K562 (cell line): ENCODE measurements around the gene CRB2. TPM values are rescaled to one million over a fixed set of nuclear protein-coding genes. Genes with fewer than 3 reads are reported as not detected.

ENCODE experiments used
- ATAC-seq: fragments of 200-7000 bp; cut with Tn5 transposase; 3 replicates; pipeline ENCODE4 v1.9.1; 2020; ENCODE audit warnings: moderate library complexity
- BruUV-seq: library from RNA; stranded (reverse); fragments of 400-500 nt; replicated peaks from 2 replicates; lab custom pipeline; 2021; lab: Mats Ljungman, UMichigan
- CTCF ChIA-PET: fragments of 300-600 bp; formaldehyde crosslinking; extraction: SDS; loops from one replicate; lab custom pipeline; 2021; ENCODE audit warnings: low intra/inter-chr PET ratio; lab: Yijun Ruan, JAX
- POLR2A ChIA-PET: fragments of 300-600, 350-650 bp; sonication (Branson Sonifier 250); formaldehyde crosslinking; extraction: SDS; loops from one replicate; lab custom pipeline; 2021; ENCODE audit warnings: antibody characterized with exemption, inconsistent platforms; lab: Yijun Ruan, JAX
- DNase-seq, 4 experiments: peaks; one replicate each; pipeline versions ENCODE4 v3.0.0 to v3.0.0-alpha.2; 2011 to 2018; ENCODE audit warnings: low spot score in 3 of 4, mixed read lengths in 3 of 4; ENCODE audit errors: extremely low read depth in 1 of 4
- FAIRE-seq: peaks from 2 replicates; lab custom pipeline; 2011; peaks lifted over from hg19 to GRCh38; lab: Jason Lieb, UNC
- H2AFZ ChIP-seq: 2 replicates; pipeline ENCODE4 v1.6.0; 2011; ENCODE audit warnings: low read depth, low read length, control low read depth, inconsistent platforms
- H3K27ac ChIP-seq: fragments of 200-600 bp; 3 replicates; pipeline ENCODE4 v1.8.0; 2011; ENCODE audit warnings: low read depth, mild to moderate bottlenecking, control low read depth, inconsistent platforms, low read length, moderate library complexity, mixed read lengths; ENCODE audit errors: extremely low read depth
- H3K27me3 ChIP-seq, 2 experiments: fragments of 300-600 bp in 1 of 2; 2 replicates in 1 of 2; 3 replicates in 1 of 2; pipeline versions ENCODE4 v1.6.0 to v1.8.0; 2011; ENCODE audit warnings: inconsistent platforms in 2 of 2, low read length in 2 of 2, mild to moderate bottlenecking in 1 of 2, mixed read lengths in 1 of 2, moderate library complexity in 1 of 2; ENCODE audit not compliant: control insufficient read depth in 2 of 2, insufficient read depth in 2 of 2
- H3K36me3 ChIP-seq: fragments of 300-600 bp; 3 replicates; pipeline ENCODE4 v1.8.0; 2011; ENCODE audit warnings: mild to moderate bottlenecking, low read length, inconsistent platforms; ENCODE audit not compliant: control insufficient read depth, insufficient read depth
- H3K4me1 ChIP-seq, 2 experiments: fragments of 200-600 bp in 1 of 2; replicated peaks in 1 of 2; 2 replicates in 1 of 2; 3 replicates in 1 of 2; pipeline versions ENCODE4 v1.5.1 to v1.8.0; 2011; ENCODE audit warnings: inconsistent platforms in 2 of 2, low read length in 2 of 2, mild to moderate bottlenecking in 1 of 2, mixed read lengths in 1 of 2, moderate library complexity in 1 of 2; ENCODE audit not compliant: control insufficient read depth in 2 of 2, insufficient read depth in 2 of 2
- H3K4me2 ChIP-seq: 2 replicates; pipeline ENCODE4 v1.6.1; 2011; ENCODE audit warnings: low read length, control low read depth, inconsistent platforms, mixed read lengths; ENCODE audit not compliant: insufficient read depth
- H3K4me3 ChIP-seq: fragments of 200-600 bp; sonication (generic), shearing (Covaris generic); 2 replicates; pipeline ENCODE4 v1.5.1; 2016; ENCODE audit warnings: control low read depth, inconsistent platforms
- H3K79me2 ChIP-seq: fragments of 200-600 bp; 3 replicates; pipeline ENCODE4 v1.8.0; 2011; ENCODE audit warnings: low read length, inconsistent platforms; ENCODE audit not compliant: control insufficient read depth, insufficient read depth
- H3K9ac ChIP-seq, 2 experiments: 2 replicates each; pipeline versions ENCODE4 v1.6.0 to v1.6.1; 2011; ENCODE audit warnings: low read depth in 2 of 2, low read length in 2 of 2, control low read depth in 1 of 2, inconsistent platforms in 1 of 2, mild to moderate bottlenecking in 1 of 2, mixed read lengths in 1 of 2; ENCODE audit not compliant: insufficient read depth in 1 of 2
- H3K9me1 ChIP-seq: one replicate; pipeline ENCODE4 v1.6.0; 2011; ENCODE audit warnings: inconsistent platforms, mild to moderate bottlenecking, low read length, moderate library complexity; ENCODE audit not compliant: control insufficient read depth, insufficient read depth
- H3K9me3 ChIP-seq: replicated peaks from 2 replicates; pipeline ENCODE4 v1.5.1; 2011; ENCODE audit warnings: low read depth, low read length, inconsistent platforms; ENCODE audit not compliant: control insufficient read depth, insufficient read depth
- H4K20me1 ChIP-seq: replicated peaks from 2 replicates; pipeline ENCODE4 v1.6.1; 2011; ENCODE audit warnings: low read length, inconsistent platforms, mixed read lengths; ENCODE audit not compliant: control insufficient read depth, insufficient read depth
- GATAD2B ChIP-seq: fragments of 450-650 bp; IDR thresholded peaks from 2 replicates; pipeline ENCODE4 v1.6.1; 2017; ENCODE audit warnings: mild to moderate bottlenecking, borderline replicate concordance
- HOXB6 ChIP-seq: fragments of 250-450 bp; sonication (Bioruptor Pico); IDR thresholded peaks from 2 replicates; pipeline ENCODE4 v1.5.1; 2022; ENCODE audit warnings: mild to moderate bottlenecking, borderline replicate concordance
- MCM5 ChIP-seq: fragments of 450-650 bp; IDR thresholded peaks from 2 replicates; pipeline ENCODE4 v1.6.1; 2016; ENCODE audit warnings: low read depth
- ZBTB33 ChIP-seq: sonication (generic); formaldehyde crosslinking; IDR thresholded peaks from 2 replicates; pipeline ENCODE4 v1.8.1; 2023; ENCODE audit warnings: mild to moderate bottlenecking, missing genetic modification reagents
- WGBS: fragments of 100-300 bp; shearing (Covaris generic); methylation state at CpG from one replicate; pipeline ENCODE4 v1.1.6; 2016; ENCODE audit warnings: low coverage, mixed read lengths; ENCODE audit not compliant: insufficient coverage; ENCODE audit errors: missing lambda C conversion rate; 5-methylcytosine and 5-hydroxymethylcytosine counted together
- in situ Hi-C: fragments of 300-500 bp; cut with MboI; formaldehyde crosslinking; loops from 4 replicates; pipeline ENCODE4 v1.15.0; 2018; ENCODE audit warnings: inconsistent platforms, mixed read lengths
- intact Hi-C: fragments of 100-400 bp; cut with micrococcal nuclease; formaldehyde crosslinking; loops from 2 replicates; pipeline ENCODE4 v1.14.2; 2022
- polyA plus RNA-seq, 8 experiments: library from polyadenylated mRNA; depleted of rRNA in 4 of 8; stranded (reverse) in 5 of 8; unstranded in 3 of 8; fragments of >200 nt; fragmentation: Nextera tagmentation in 2 of 8; fragmentation: Illumina TruSeq in 1 of 8; extraction: Ambion mirVana in 2 of 8; extraction: Trizol in 1 of 8; gene quantifications; 2 replicates each; pipeline versions ENCODE4 v1.2.1 to v1.2.3, GENCODE V29; 2011 to 2014; ENCODE audit warnings: inconsistent platforms in 1 of 8, missing spikeins in 1 of 8
- total RNA-seq, 7 experiments: library from RNA; depleted of rRNA in 6 of 7; stranded (reverse); fragments of >200 nt in 6 of 7; fragmentation: Illumina TruSeq in 2 of 7; extraction: Trizol in 2 of 7; gene quantifications; 2 replicates each; pipeline versions ENCODE4 v1.2.1 to v1.2.3, GENCODE V29; 2011 to 2021; ENCODE audit warnings: low replicate concordance in 1 of 7

Gene CRB2
- total and polyA plus RNA-seq, 9 of the 15 experiments (the other 6 are each of a cell fraction or from before 2014, with no cell fraction given): 0.13 to 1.2 (median 0.25) TPM; not detected in 2

GRCh38 chr9:123314617-123315016 is 41.4 kb upstream of the CRB2 start:
- no TSS peak for BruUV-seq
- peaks cover 21 to 27% of the 10 kb centered on the region in 2 experiments; a peak in 4 of 5 replicates for H3K4me1 ChIP-seq
- no peaks in the 10 kb centered on the region for H3K9me1 ChIP-seq
- no peak for FAIRE-seq
- H3K4me3 ChIP-seq: no peak overlapping the region
- H3K79me2 ChIP-seq: no peaks in the 10 kb centered on the region
- 90% methylated on average over 6 of the region's 6 CpGs for WGBS
- ChIA-PET CTCF (no interaction called here), POLR2A (interaction anchor here (1.4 kb wide), 1 partner anchor 9 kb away, joined by 6 read pairs; no protein-coding TSS in a partner anchor)
- no peak for ATAC-seq
- H3K36me3 ChIP-seq: no peaks in the 10 kb centered on the region
- H3K27ac ChIP-seq: no peak overlapping the region
- TF ChIP-seq ZBTB33 (CRISPR knock-in tag) (peak; percentile 60; the same call in 1 of the 2 replicates), MCM5 (no peak)
- H2AFZ ChIP-seq: peak overlapping the region; percentile 32; the same call in 1 of the 2 replicates
- no peak overlapping the region for H3K4me2 ChIP-seq
- in situ Hi-C loops: no loop called here
- peak in 1 of 4 experiments; percentile 2 for DNase-seq
- H3K27me3 ChIP-seq: no peaks in the 10 kb centered on the region; a peak in 1 of 5 replicates
- no peak overlapping the region for H3K9ac ChIP-seq
- H3K9me3 ChIP-seq: no peaks in the 10 kb centered on the region
- intact Hi-C loops: no loop called here
- H4K20me1 ChIP-seq: no peaks in the 10 kb centered on the region

DNA sequence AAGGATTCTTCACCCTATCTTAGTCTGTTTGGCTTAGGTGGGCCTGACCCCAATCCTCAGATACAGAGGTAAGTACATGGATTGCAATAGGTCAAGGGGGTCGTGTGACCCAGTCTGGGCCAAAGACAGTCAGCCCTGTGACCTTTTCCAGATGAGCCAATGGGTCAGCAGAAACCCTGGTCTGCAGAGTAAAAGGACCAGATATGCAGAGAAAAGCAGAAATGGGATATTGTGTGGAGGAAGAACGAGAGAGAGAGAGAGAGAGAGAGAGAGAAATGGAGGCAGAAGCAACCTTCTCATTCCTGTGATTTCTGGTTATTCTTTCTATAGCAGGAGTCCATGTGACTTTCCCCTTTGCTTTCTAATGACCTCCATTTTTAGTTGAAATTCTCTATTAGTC is 40.4 kb upstream of the CRB2 start:
- Histone ChIP-seq H3K4me1 (peaks cover 22 to 27% of the 10 kb centered on the region in 2 experiments; a peak in 4 of 5 replicates), H3K27ac (peak overlapping the region; percentile 57; the same call in 1 of the 3 replicates), H2AFZ (peak overlapping the region; percentile 100; the same call in 1 of the 2 replicates), H3K36me3 (no peaks in the 10 kb centered on the region), H3K9me3 (no peaks in the 10 kb centered on the region), H3K9ac (0 out of 4 replicates have a peak overlapping the region, but pooled peaks of 1 of the 2 experiments have one; percentile 39), H3K27me3 (no peaks in the 10 kb centered on the region; a peak in 1 of 5 replicates), H3K79me2 (no peaks in the 10 kb centered on the region), H4K20me1 (no peaks in the 10 kb centered on the region), H3K4me3 (no peak overlapping the region), H3K4me2 (no peak overlapping the region), H3K9me1 (no peaks in the 10 kb centered on the region)
- DNase-seq (peak in 1 of 4 experiments; percentile 4), ATAC-seq (no peak), FAIRE-seq (no peak)
- in situ Hi-C loops: no loop called here
- no TSS peak for BruUV-seq
- intact Hi-C loops: no loop called here
- TF ChIP-seq GATAD2B (0 out of 2 replicates have a peak, but pooled peaks have one; percentile 13), HOXB6 (CRISPR knock-in tag) (no peak)
- 45% methylated on average over 2 of the region's 2 CpGs for WGBS
- ChIA-PET POLR2A (interaction anchor here (1.5 kb wide), 1 partner anchor 10 kb away, joined by 5 read pairs; no protein-coding TSS in a partner anchor), CTCF (no interaction called here)
